GM19240 (cell line): ENCODE data around the gene GDPD2.

Experiments
- DNase-seq: peaks from one replicate; pipeline ENCODE4 v3.0.0; 2011; ENCODE audit warnings: low spot score; ENCODE audit not compliant: insufficient read length

The GDPD2 gene

GRCh38 chrX:70476166-70476933 lies 53.2 kb downstream of the GDPD2 start:
- DNase-seq, result no peak

- no peak for DNase-seq
These were observed 54.0 kb downstream of the GDPD2 start for GRCh38 chrX:70476934-70477733.

- no peak for DNase-seq
These were observed 54.6 kb downstream of the GDPD2 start for GRCh38 chrX:70477734-70478075.

- no peak for DNase-seq
These were observed 55.6 kb downstream of the GDPD2 start for GRCh38 chrX:70478526-70479245.

GRCh38 chrX:70479247-70479921 lies 56.3 kb downstream of the GDPD2 start:
- no peak for DNase-seq

- no peak for DNase-seq
These were observed 57.0 kb downstream of the GDPD2 start for GRCh38 chrX:70479922-70480659.

GRCh38 chrX:70480660-70481018 lies 57.5 kb downstream of the GDPD2 start:
- DNase-seq, result no peak

- DNase-seq, result no peak
These were observed 58.6 kb downstream of the GDPD2 start for GRCh38 chrX:70481471-70482270.

GRCh38 chrX:70482300-70482699 lies 59.2 kb downstream of the GDPD2 start:
- DNase-seq, result no peak
